GM13977 (cell line): ENCODE results near the gene VWA3B.
"Not testable (repeated sequence)": the region's sequence is repeated elsewhere in the genome, so short reads cannot be mapped to it uniquely, and the experiment has no call there.

ENCODE experiments used
- DNase-seq: peaks from one replicate; pipeline ENCODE4 v3.0.0; 2012; ENCODE audit warnings: low spot score
- CTCF ChIP-seq: IDR thresholded peaks from 2 replicates; pipeline ENCODE4 v1.5.1; 2012; ENCODE audit warnings: mild to moderate bottlenecking, control low read depth; ENCODE audit not compliant: insufficient read depth; ENCODE audit errors: extremely low read depth, missing control alignments
- in situ Hi-C: fragments of 300-500 bp; cut with MboI; formaldehyde crosslinking; loops from one replicate; pipeline ENCODE4 v1.12.0; 2022; ENCODE audit warnings: low sequenced_read_pairs, low pct_unique_long_range_greater_than_20kb, mixed read lengths, inconsistent platforms; ENCODE audit not compliant: unreplicated experiment

The VWA3B gene

GRCh38 chr2:98300141-98300874 lies 213.3 kb downstream of the VWA3B start:
- no peak for DNase-seq
- no peak for TF ChIP-seq CTCF
- in situ Hi-C loops, result no loop called here

GRCh38 chr2:98301469-98301868 lies 214.5 kb downstream of the VWA3B start:
- in situ Hi-C loops, result no loop called here
- DNase-seq, result no peak
- TF ChIP-seq CTCF, result no peak

- DNase-seq, in situ Hi-C loops: not testable (repeated sequence)
Observed at GRCh38 chr2:98307131-98307696, 220.2 kb downstream of the VWA3B start.

GRCh38 chr2:98308068-98308467 lies 221.1 kb downstream of the VWA3B start:
- no peak for DNase-seq
- no peak for TF ChIP-seq CTCF
- in situ Hi-C loops, result no loop called here

- in situ Hi-C loops, result no loop called here
- no peak for TF ChIP-seq CTCF
- DNase-seq, result no peak
Observed at GRCh38 chr2:98308532-98308931, 221.6 kb downstream of the VWA3B start.

GRCh38 chr2:98309580-98309979 lies 222.6 kb downstream of the VWA3B start:
- no peak for TF ChIP-seq CTCF
- DNase-seq, result no peak
- in situ Hi-C loops, result no loop called here

- DNase-seq, result no peak
- in situ Hi-C loops, result no loop called here
- TF ChIP-seq CTCF, result no peak
Observed at GRCh38 chr2:98310010-98310409, 223.0 kb downstream of the VWA3B start.
